Measurements from ENCODE around the gene GCSAM.
A peak's percentile ranks its signal among the peaks of the same experiment; 100 is the strongest.

Gene GCSAM

DNA sequence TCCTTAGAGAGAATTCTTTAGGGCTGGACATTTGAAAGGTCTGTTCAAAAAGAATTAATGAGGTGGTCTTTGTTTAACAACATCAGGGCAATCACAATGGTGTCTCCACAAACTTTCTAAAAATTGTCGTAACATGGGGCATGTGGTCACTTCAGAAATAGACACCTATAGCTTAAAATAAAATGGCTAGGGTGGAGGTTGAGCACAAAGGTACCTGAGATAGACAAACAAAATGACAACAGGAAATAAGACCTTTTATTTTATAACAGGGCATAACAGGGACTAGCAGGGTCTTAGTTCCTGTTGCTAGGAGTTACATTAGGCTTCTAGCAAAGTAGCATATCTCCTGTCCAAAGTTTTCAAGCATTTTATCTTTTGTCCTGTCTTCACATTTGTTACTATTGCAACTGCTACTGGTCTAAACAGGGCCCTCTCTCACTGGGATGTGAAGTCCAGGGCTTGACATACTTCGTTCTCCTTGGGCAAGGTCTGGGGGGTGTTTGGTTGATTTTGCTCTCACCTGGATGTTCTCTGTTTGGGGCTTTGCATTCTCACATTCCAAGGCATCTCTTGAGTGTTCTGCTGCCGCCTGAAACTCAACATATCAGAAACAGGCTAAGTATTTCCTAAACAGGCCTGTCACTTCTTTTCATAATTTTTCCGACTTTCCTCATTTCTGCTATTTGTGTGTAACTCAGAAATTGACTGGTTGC, 3.0 kb downstream of the GCSAM start:
- DNase-seq (ENCODE audit: low read depth, low spot score), result no peak

GRCh38 chr3:112128843-112129727, 4.0 kb downstream of the GCSAM start:
- no peak for DNase-seq (ENCODE audit: low read depth, low spot score)

- DNase-seq (ENCODE audit: low read depth, low spot score), result no peak
These were observed 5.2 kb downstream of the GCSAM start for GRCh38 chr3:112127522-112128494.

GRCh38 chr3:112126511-112126911, 6.5 kb downstream of the GCSAM start:
- no peak for DNase-seq (ENCODE audit: low read depth, low spot score)

DNA sequence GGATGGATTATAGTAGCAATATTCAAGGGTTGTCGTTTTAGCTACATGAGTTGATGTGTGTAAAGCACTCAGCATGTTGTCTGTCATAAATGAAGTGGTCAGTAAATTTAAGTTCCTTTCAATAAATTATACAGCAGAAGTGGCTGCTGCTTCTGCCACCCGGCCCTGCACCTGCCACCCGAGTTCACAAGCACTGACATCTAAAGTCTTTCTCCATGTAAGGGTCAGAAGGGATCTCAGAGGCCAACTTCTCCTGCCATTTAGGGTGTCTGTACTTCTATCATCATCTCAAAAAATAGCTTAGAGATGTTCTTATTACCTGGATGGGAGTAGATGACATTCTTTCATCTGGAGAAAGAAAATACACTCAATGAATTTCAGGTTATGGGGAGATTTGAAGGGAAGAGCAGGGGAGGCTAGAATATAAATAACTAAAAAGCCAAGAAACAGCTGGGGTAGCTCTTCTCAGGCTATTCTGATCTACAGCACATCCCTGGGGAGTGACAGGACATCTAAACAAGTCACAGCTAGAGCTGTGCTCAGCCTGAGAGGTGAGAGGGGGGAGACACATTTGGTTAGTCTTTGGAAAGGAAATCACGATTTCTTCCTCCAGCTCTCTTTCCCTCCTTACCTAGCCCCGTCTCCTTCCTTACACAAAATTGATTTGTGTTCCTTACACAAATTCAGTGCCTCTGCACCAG, 8.0 kb downstream of the GCSAM start:
- no peak for DNase-seq (ENCODE audit: low read depth, low spot score)

- no peak for DNase-seq (ENCODE audit: low read depth, low spot score)
These were observed 9.5 kb downstream of the GCSAM start for GRCh38 chr3:112123548-112123947.

- no peak for DNase-seq (ENCODE audit: low read depth, low spot score)
These were observed 10.2 kb downstream of the GCSAM start for GRCh38 chr3:112122870-112123269.

GRCh38 chr3:112121577-112122547, 11.2 kb downstream of the GCSAM start:
- no peak for DNase-seq (ENCODE audit: low read depth, low spot score)

DNA sequence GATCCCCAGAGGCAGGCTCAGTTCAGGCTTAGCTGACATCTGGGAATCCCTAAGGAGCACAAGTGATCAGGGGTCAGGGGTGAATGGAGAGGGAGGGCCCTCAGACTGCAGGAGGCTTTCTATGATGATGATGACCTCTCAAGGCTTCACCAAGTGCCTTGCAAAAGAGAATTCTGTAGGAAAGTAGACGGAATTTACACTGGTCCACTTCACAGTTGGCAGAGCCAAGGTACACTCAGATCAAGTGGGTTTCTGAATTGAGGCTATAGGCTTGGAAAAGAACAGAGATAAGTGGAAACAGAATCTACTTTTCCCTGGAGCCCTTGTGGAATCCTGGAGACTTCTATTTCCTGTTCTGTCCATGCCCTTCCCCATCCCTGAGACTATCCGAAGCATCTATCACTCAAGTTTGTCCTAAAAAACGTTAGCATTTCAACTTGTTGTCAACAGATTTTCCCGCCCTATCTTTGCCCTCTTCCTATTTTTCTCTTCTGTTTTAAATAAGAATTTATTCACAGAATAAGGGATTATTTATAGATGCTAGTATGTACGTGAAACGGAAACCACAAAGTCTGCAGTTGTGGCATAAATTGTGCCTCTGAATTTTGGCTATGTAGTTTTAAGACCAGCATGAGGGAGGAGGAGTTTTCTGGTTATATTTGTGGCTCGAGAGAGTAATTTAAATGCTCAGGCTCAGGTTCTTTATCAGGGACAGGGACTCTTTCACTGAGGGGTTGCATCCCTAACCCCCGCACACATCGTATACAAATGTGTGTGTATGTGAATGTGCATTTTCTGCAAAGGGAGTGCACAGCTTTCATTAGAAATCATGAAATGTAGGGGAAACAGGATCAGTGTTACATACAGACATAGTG, 12.8 kb downstream of the GCSAM start:
- DNase-seq (ENCODE audit: low read depth, low spot score), result no peak

GRCh38 chr3:112117841-112118571, 15.0 kb downstream of the GCSAM start:
- no peak for DNase-seq (ENCODE audit: low read depth, low spot score)

GRCh38 chr3:112117415-112117814, 15.6 kb downstream of the GCSAM start:
- DNase-seq (ENCODE audit: low read depth, low spot score), result no peak

DNA sequence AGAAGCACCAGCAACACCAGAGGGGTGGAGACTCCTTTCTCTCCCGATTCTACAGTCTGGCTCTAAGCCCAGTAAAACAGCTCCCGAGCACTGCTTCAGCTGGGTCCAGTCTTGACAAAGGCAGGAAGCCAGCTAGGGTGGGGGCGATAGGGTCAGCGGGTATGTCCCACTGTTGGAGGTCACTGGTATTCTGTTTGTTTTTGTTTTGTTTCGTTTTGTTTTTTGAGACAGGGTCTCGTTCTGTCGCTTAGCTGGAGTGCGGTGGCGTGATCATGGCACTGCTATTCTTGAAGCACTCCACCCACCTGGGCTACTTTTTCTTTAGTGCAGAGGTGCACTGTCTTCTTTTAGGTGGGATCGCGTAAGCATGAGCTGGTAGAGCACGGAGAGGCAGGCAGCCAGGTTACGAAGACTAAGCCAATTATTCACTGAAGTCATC, 16.3 kb downstream of the GCSAM start:
- no peak for DNase-seq (ENCODE audit: low read depth, low spot score)

DNA sequence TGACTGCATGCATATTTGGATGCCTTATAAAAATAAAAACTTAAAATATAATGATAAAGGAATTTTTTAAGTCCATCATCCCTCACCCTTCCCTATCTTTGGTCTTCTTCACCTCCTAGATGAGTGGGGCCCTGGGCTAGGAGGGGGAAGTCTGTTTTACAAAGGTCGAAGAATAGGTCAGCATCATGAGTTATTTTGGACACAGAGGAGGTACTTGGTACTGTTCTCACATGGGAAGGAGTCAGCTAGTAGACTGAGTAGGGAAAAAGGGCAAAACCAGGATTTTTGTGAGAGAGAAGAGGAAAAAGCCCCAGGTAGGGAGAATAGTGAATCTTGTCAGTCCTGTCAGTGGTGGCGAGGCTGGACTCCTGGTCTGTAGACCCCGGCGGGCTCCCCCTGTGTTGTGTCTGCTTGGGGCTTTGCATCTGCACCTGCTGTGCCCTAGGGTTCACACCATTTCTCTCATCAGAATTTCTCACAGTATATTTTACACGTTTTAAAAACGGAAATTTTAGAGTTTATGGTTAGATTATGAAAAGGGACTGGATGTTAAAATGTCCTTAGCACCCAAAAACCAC, 17.2 kb downstream of the GCSAM start:
- DNase-seq (ENCODE audit: low read depth, low spot score), result no peak

DNA sequence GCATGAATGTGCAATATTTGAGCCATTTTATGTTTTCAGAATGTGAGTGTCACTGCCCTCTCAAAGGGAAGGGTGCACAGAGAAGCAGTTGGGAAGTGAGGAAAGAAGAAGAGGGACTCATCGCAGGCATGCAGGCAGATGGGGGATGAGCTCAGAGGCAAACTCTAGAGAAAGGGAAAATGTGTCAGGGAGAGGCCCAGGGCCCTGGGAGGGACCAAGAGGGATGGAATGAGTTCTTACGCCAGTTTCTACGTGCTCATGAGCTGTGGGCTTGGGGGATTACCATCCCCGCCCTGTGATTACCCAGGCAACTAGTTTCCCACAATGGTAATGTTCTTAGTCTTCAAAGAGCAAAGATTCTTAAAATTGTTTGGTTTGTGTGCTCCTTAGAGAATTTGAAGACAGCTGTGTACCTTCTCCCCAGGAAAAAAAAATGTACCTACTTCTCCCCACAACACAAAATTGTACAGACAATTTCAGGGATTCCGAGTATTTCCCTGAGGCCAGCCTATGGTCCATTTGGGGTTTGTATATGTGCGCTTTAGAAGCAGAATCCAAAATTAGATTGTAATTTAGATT, 17.8 kb downstream of the GCSAM start:
- no peak for DNase-seq (ENCODE audit: low read depth, low spot score)

GRCh38 chr3:112114576-112115160, 18.4 kb downstream of the GCSAM start:
- DNase-seq (ENCODE audit: low read depth, low spot score), result no peak

GRCh38 chr3:112111785-112112402, 21.2 kb downstream of the GCSAM start:
- peak; percentile 41 for DNase-seq (ENCODE audit: low read depth, low spot score)

DNA sequence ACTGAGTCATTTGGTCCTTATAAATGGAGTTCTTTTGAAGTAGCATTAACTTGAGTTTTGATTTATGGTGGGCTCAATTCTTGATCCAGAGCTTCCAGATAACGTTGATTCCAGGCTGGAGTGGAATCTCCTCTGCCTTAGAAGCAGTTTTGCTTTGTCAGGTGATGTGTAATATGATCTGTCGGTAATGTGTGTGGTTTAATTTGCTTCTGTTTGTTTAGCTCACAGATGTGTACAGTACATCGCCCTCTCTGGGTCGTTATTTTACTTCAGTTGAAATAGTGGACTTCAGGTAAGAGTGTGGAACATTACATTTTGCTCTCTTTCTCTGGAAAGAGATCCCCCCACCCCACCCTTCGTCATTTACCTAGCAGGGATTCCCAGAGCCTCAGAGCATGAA, 23.7 kb downstream of the GCSAM start:
- no peak for DNase-seq (ENCODE audit: low read depth, low spot score)

Measured in activated CD4-positive, CD25-positive, alpha-beta regulatory T cell treated with anti-CD3 and anti-CD28 coated beads, Interleukin-2, amount 50 U/mL, for 16 hours (primary cell).